Neural cell (in vitro differentiated cells): ENCODE data around the gene FEM1B. TPM values are rescaled to one million over a fixed set of nuclear protein-coding genes. Genes with fewer than 3 reads are reported as not detected.

ENCODE experiments used
- H2AFZ ChIP-seq: fragments of 200-600, 300-800 bp; sonication (generic), shearing (Covaris generic); 2 replicates; pipeline ENCODE4 v1.6.0; 2014; ENCODE audit warnings: low read depth, mild to moderate bottlenecking, antibody characterized with exemption, low read length, moderate library complexity
- H3F3A ChIP-seq: fragments of 200-600 bp; shearing (Covaris generic); 2 replicates; pipeline ENCODE4 v1.6.1; 2016; ENCODE audit warnings: mild to moderate bottlenecking, moderate library complexity, mixed read lengths, antibody characterized with exemption, low read length; ENCODE audit not compliant: insufficient read depth, poor library complexity, severe bottlenecking
- H3K27ac ChIP-seq: fragments of 200-600, 300-800 bp; sonication (generic), shearing (Covaris generic); 2 replicates; pipeline ENCODE4 v1.5.1; 2014; ENCODE audit warnings: mild to moderate bottlenecking, low read length, moderate library complexity
- H3K27me3 ChIP-seq: fragments of 300-800, 200-600 bp; sonication (generic), shearing (Covaris generic); 2 replicates; pipeline ENCODE4 v1.6.0; 2014; ENCODE audit warnings: mild to moderate bottlenecking, low read depth, low read length, moderate library complexity; ENCODE audit not compliant: insufficient read depth
- H3K36me3 ChIP-seq: fragments of 300-800, 200-600 bp; sonication (generic), shearing (Covaris generic); 2 replicates; pipeline ENCODE4 v1.5.1; 2014; ENCODE audit warnings: mild to moderate bottlenecking, antibody characterized with exemption, low read length, moderate library complexity; ENCODE audit not compliant: insufficient read depth
- H3K4me2 ChIP-seq: fragments of 300-800, 200-600 bp; sonication (generic), shearing (Covaris generic); 2 replicates; pipeline ENCODE4 v1.6.0; 2014; ENCODE audit warnings: mild to moderate bottlenecking, low read length
- H3K4me3 ChIP-seq: fragments of 300-800, 200-600 bp; sonication (generic), shearing (Covaris generic); 2 replicates; pipeline ENCODE4 v1.5.1; 2014; ENCODE audit warnings: mild to moderate bottlenecking, low read length, moderate library complexity
- H3K79me2 ChIP-seq: fragments of 200-600 bp; shearing (Covaris generic); replicated peaks from 2 replicates; pipeline ENCODE4 v1.6.0; 2014; ENCODE audit warnings: mild to moderate bottlenecking, low read length, moderate library complexity; ENCODE audit not compliant: insufficient read depth
- H3K9ac ChIP-seq: fragments of 300-800, 200-600 bp; sonication (generic), shearing (Covaris generic); 2 replicates; pipeline ENCODE4 v1.6.1; 2016; ENCODE audit warnings: mild to moderate bottlenecking, low read length, mixed read lengths
- H3K9me2 ChIP-seq: fragments of 200-600 bp; shearing (Covaris generic); 2 replicates; pipeline ENCODE4 v1.6.1; 2016; ENCODE audit warnings: mild to moderate bottlenecking, low read length, mixed read lengths; ENCODE audit not compliant: insufficient read depth
- H3K9me3 ChIP-seq: fragments of 200-600, 300-800 bp; sonication (generic), shearing (Covaris generic); 2 replicates; pipeline ENCODE4 v1.6.1; 2016; ENCODE audit warnings: mild to moderate bottlenecking, mixed run types, low read length, moderate library complexity, mixed read lengths
- H4K20me1 ChIP-seq: fragments of 200-600 bp; shearing (Covaris generic); 2 replicates; pipeline ENCODE4 v1.6.1; 2016; ENCODE audit warnings: mild to moderate bottlenecking, mixed run types; ENCODE audit not compliant: insufficient read depth
- EP300 ChIP-seq: fragments of 450-650 bp; conservative IDR thresholded peaks from 2 replicates; pipeline ENCODE4 v1.6.1; 2014; ENCODE audit warnings: antibody characterized with exemption, mild to moderate bottlenecking, moderate library complexity; ENCODE audit not compliant: poor library complexity, severe bottlenecking
- EZH2 ChIP-seq: fragments of 200-600, 300-800 bp; shearing (Covaris generic), sonication (generic); IDR thresholded peaks from 2 replicates; pipeline ENCODE4 v1.6.1; 2014; ENCODE audit warnings: antibody characterized with exemption, low read length, borderline replicate concordance, mild to moderate bottlenecking; ENCODE audit not compliant: insufficient read depth, poor library complexity, severe bottlenecking
- MXI1 ChIP-seq: fragments of 450-650 bp; conservative IDR thresholded peaks from 2 replicates; pipeline ENCODE4 v1.6.1; 2014; ENCODE audit warnings: antibody characterized with exemption, mild to moderate bottlenecking; ENCODE audit not compliant: poor library complexity, severe bottlenecking
- POLR2AphosphoS5 ChIP-seq: IDR thresholded peaks from 2 replicates; pipeline ENCODE4 v1.6.1; 2012
- RAD21 ChIP-seq: fragments of 450-650 bp; conservative IDR thresholded peaks from 2 replicates; pipeline ENCODE4 v1.6.1; 2014; ENCODE audit warnings: antibody characterized with exemption, mild to moderate bottlenecking, moderate library complexity
- SMC3 ChIP-seq: fragments of 450-650 bp; conservative IDR thresholded peaks from 2 replicates; pipeline ENCODE4 v1.6.1; 2014; ENCODE audit warnings: antibody characterized with exemption, mild to moderate bottlenecking, moderate library complexity; ENCODE audit not compliant: poor library complexity
- TAF1 ChIP-seq: IDR thresholded peaks from 2 replicates; pipeline ENCODE4 v1.6.1; 2012; ENCODE audit warnings: low read depth
- polyA plus RNA-seq: library from polyadenylated mRNA; depleted of rRNA; stranded (reverse); fragments of >200 nt; gene quantifications from 2 replicates; pipeline ENCODE4 v1.2.3, GENCODE V29; 2014
- TF ChIP-seq, protein P1 (sequence below): fragments of 450-650 bp; IDR thresholded peaks from 2 replicates; pipeline ENCODE4 v1.5.1; 2014; ENCODE audit warnings: antibody characterized with exemption, mild to moderate bottlenecking, moderate library complexity; ENCODE audit not compliant: poor library complexity, severe bottlenecking
- TF ChIP-seq, protein P2 (sequence below): IDR thresholded peaks from 2 replicates; pipeline ENCODE4 v1.6.1; 2012; ENCODE audit warnings: borderline replicate concordance

FEM1B gene
- polyA plus RNA-seq, 1 donor from 2014 or later = 58.0 TPM

DNA sequence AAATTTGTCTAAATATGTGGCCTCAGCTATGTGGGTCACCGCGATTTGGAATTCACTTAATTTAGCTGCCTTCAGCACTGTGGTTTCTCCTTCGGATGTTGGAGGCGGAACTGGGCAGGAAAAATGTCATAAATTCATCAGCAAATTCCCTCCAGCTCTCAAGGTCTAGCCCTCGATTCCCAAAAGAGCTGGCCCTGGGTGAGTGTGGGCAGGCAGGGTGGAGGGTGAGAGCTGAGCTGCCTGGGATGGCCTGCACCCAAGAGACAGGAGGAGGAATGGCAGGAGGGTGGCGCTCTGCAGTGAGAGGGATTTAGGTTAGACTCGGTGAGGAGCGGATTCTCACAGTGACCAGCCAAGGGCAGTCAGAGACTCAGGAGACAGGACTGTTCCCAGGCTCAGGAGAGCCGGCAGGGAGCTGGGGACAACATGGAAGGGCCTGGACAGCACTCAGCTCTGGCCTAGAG is 57.1 kb downstream of the FEM1B start:
- H3K9ac ChIP-seq = no peak overlapping the region
- H3K9me2 ChIP-seq = no peaks in the 10 kb centered on the region
- H2AFZ ChIP-seq = no peak overlapping the region
- no peak overlapping the region for H3K27ac ChIP-seq
- H3F3A ChIP-seq = no peaks in the 10 kb centered on the region
- no peaks in the 10 kb centered on the region for H4K20me1 ChIP-seq
- no peaks in the 10 kb centered on the region for H3K27me3 ChIP-seq
- no peak overlapping the region for H3K4me3 ChIP-seq
- H3K4me2 ChIP-seq = no peak overlapping the region
- TF ChIP-seq RAD21 (no peak), POLR2AphosphoS5 (no peak), SMC3 (no peak), MXI1 (no peak), TAF1 (no peak), EP300 (no peak), EZH2 (no peak)
- TF ChIP-seq, protein P1, sequence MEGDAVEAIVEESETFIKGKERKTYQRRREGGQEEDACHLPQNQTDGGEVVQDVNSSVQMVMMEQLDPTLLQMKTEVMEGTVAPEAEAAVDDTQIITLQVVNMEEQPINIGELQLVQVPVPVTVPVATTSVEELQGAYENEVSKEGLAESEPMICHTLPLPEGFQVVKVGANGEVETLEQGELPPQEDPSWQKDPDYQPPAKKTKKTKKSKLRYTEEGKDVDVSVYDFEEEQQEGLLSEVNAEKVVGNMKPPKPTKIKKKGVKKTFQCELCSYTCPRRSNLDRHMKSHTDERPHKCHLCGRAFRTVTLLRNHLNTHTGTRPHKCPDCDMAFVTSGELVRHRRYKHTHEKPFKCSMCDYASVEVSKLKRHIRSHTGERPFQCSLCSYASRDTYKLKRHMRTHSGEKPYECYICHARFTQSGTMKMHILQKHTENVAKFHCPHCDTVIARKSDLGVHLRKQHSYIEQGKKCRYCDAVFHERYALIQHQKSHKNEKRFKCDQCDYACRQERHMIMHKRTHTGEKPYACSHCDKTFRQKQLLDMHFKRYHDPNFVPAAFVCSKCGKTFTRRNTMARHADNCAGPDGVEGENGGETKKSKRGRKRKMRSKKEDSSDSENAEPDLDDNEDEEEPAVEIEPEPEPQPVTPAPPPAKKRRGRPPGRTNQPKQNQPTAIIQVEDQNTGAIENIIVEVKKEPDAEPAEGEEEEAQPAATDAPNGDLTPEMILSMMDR = no peak
- TF ChIP-seq, protein P2, sequence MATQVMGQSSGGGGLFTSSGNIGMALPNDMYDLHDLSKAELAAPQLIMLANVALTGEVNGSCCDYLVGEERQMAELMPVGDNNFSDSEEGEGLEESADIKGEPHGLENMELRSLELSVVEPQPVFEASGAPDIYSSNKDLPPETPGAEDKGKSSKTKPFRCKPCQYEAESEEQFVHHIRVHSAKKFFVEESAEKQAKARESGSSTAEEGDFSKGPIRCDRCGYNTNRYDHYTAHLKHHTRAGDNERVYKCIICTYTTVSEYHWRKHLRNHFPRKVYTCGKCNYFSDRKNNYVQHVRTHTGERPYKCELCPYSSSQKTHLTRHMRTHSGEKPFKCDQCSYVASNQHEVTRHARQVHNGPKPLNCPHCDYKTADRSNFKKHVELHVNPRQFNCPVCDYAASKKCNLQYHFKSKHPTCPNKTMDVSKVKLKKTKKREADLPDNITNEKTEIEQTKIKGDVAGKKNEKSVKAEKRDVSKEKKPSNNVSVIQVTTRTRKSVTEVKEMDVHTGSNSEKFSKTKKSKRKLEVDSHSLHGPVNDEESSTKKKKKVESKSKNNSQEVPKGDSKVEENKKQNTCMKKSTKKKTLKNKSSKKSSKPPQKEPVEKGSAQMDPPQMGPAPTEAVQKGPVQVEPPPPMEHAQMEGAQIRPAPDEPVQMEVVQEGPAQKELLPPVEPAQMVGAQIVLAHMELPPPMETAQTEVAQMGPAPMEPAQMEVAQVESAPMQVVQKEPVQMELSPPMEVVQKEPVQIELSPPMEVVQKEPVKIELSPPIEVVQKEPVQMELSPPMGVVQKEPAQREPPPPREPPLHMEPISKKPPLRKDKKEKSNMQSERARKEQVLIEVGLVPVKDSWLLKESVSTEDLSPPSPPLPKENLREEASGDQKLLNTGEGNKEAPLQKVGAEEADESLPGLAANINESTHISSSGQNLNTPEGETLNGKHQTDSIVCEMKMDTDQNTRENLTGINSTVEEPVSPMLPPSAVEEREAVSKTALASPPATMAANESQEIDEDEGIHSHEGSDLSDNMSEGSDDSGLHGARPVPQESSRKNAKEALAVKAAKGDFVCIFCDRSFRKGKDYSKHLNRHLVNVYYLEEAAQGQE = no peak
- no peaks in the 10 kb centered on the region for H3K79me2 ChIP-seq
- no peaks in the 10 kb centered on the region for H3K9me3 ChIP-seq
- H3K36me3 ChIP-seq = no peaks in the 10 kb centered on the region

DNA sequence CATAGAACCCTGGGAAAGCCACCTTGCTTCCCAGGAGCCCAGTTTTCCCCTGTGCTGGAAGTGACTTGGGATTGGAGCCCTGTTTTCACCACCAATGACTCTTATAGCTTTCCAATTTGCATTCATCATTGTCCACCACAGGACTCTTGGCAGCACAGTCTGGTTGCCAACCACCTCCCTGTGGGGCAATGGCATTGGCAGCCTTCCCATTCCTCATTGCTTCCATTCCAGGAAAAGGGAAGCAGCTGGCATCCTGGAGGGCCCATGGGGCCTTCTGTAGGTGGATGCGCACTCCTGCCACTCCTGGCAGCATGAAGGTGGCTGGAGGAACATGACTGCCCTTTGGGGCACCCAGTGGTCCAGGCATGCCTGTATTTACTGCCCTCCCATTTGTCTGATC is 57.7 kb downstream of the FEM1B start:
- H3K9ac ChIP-seq = no peak overlapping the region
- H3K79me2 ChIP-seq = no peaks in the 10 kb centered on the region
- no peak for TF ChIP-seq EP300
- TF ChIP-seq TAF1 = no peak
- TF ChIP-seq, protein P1 = no peak
- no peak for TF ChIP-seq MXI1
- no peaks in the 10 kb centered on the region for H3K36me3 ChIP-seq
- no peak overlapping the region for H3K4me3 ChIP-seq
- no peak overlapping the region for H3K4me2 ChIP-seq
- no peak overlapping the region for H2AFZ ChIP-seq
- H3K9me2 ChIP-seq = no peaks in the 10 kb centered on the region
- no peak overlapping the region for H3K27ac ChIP-seq
- no peaks in the 10 kb centered on the region for H4K20me1 ChIP-seq
- H3K27me3 ChIP-seq = no peaks in the 10 kb centered on the region
- no peaks in the 10 kb centered on the region for H3K9me3 ChIP-seq
- no peaks in the 10 kb centered on the region for H3F3A ChIP-seq
